Fibroblast of upper back skin (primary cell): ENCODE results near the gene PIAS4.
A peak's percentile ranks its signal among the peaks of the same experiment; 100 is the strongest.
"Not testable (repeated sequence)": the region's sequence is repeated elsewhere in the genome, so short reads cannot be mapped to it uniquely, and the experiment has no call there.

Experiments
- DNase-seq: peaks from one replicate; pipeline ENCODE4 v3.0.0-alpha.2; 2013

The PIAS4 gene, protein sequence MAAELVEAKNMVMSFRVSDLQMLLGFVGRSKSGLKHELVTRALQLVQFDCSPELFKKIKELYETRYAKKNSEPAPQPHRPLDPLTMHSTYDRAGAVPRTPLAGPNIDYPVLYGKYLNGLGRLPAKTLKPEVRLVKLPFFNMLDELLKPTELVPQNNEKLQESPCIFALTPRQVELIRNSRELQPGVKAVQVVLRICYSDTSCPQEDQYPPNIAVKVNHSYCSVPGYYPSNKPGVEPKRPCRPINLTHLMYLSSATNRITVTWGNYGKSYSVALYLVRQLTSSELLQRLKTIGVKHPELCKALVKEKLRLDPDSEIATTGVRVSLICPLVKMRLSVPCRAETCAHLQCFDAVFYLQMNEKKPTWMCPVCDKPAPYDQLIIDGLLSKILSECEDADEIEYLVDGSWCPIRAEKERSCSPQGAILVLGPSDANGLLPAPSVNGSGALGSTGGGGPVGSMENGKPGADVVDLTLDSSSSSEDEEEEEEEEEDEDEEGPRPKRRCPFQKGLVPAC

DNA sequence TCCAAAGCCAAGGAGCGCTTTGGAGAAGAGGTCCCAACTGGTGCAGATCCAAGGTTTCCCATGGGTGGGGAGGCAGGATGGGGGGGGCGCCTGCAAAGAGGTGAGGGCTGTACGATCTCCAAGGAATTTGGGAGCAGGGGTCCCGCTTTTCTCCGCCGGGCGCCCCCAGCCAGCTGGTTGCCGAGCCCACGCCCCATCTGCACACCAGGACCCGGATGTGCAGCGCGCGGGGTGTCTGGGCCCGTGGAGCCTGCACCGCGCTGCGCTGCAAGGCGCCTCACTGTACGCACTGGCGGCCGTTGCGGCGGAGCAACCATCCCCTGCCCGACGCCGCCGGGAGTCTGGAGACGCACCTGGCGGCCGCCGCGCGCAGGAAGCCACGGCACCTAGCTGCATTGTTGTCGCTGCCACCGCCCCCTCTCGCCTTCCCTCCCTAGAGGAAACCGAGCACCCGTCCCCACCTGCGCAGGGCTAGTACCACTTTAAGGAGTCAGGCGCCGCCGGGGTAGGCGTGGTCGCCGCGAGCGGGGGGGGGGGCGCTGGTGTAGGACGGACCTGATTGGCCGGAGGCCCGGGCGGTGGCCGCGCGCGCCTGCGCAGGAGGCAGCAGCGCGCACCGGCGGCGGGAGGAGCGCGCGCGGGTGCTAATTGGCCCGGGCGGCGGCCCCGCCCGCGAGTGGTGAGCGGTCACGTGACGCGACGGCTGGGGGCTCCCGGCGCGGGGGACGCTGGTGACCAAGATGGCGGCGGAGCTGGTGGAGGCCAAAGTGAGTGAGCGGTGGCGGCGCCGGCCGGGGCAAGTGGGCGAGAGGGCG, at the start of gene PIAS4:
Gene PIAS4, plus strand, starts transcription at position 716 of the 815 bp plus-strand sequence. Its CDS starts 25 bp downstream, at position 741.
- DNase-seq = peak; percentile 92

DNA sequence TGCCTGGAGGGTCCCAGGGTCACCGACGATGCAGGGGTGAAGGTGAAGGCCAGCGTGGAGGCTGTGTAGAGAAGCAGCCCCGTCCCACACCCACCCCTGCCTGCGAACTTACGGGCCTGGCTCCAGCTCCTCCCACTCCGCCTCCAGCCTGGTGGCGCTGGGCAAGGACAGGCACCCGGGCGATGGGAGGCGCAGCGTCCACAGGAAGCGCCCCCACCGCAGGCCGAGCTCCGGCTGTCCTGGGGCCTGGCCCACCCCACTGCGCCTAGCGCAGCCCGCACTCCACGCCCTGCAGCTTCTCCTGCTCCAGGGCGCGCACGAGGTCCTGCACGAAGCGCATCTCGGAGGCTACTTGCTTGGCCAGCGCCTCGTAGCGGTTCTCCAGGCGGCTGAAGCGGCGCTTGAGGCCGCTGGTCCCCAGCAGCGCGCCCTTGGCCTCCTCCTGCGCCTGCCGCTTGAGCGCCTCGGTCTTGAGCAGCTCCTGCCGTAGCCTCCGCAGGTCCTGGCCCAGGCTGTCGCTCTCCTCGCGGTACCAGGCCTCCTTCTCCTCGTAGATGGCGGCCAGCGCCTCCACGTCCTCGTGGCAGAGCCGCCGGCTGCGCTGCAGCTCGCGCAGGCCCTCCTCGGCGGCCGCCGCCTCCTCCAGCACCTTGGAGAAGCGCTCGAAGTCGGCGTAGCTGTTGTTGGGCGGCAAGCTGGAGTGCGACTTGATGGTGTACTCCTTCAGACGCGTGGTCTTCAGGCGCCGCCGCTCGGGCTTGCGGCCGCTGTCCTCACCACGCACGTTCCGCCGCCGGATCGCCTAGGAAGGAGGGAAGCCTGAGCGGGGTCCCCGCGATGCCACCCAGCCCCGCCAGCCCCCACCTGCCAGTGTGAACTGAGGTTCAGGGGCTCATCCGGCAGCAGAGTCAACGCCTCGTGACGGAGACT, 48.4 kb upstream of the PIAS4 start:
- no peak for DNase-seq

DNA sequence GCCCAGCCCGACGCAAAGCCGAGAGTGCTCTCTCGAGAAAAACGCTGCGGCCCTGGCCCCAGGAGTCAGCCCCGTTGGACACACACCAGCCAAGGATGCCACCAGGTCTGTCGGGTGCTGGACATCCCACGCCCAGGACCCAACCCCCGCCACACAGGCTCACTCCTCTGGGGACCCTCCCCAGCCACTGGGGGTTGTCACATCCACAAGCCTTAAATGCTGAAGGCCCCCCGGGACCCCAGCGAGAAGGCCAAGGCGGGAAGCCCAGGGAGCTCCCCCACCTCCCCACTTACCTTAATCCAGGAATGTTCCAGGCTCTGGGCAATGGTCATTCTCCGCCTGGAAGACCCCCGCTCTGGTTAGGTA, 47.8 kb upstream of the PIAS4 start:
- DNase-seq = no peak

DNA sequence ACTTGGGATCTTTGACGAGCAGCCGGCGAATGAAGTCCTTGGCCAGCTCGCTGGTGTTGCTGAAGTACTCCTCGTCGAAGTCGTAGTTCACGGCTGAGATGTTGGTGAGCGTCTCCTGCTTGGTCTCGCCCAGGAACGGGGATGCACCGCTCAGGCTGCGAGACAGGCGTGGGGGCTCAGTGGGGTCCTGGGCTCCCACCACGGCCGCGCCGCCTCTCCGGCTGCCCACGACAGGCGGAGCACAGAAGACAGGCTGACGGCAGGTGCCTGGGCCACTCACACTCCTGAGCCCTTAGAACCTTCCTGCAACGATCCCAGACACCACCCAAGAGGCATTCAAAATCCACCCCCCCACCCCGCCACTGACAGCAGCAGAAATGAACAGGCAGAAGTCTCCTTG, 46.5 kb upstream of the PIAS4 start:
- no peak for DNase-seq

DNA sequence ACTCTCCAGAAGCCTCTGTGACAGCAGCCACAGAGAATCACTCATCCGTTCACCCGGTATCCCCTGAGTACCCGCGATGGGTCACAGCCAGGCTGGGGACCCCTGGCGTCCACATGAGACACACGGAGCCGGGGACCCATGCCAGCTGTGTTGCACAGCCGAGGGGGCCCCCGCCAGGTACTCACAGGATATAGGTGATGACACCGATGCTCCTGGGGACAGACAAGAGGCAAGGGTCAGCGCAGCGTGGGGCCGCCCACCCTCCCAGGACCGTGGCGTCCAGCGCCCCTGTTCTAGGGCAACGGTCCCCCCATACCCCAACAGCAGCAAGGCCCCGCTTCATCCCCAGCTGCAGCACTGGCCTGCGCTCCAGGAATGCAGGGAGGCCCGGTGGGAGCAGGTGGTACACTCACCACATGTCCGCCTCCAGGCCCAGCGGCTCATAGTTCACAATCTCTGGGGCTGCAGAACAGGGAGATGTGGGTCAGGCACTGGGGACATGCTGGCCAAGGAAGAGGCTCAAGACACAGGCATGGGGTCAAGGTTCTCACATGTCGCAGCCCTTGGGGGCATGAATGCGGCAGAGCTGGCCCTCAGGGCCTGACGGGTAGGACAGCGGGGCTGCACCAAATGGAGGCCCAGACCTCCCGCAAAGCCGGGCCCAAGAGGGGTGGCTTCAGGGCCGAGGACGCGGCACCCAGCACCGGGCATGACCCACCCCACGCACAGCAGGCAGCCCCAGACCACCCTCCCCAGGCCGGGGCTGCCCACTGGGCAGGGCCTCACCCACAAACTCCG, 43.9 kb upstream of the PIAS4 start:
- no peak for DNase-seq

GRCh38 chr19:3964256-3965194, 43.0 kb upstream of the PIAS4 start:
- no peak for DNase-seq

GRCh38 chr19:3966051-3967017, 41.2 kb upstream of the PIAS4 start:
- no peak for DNase-seq

DNA sequence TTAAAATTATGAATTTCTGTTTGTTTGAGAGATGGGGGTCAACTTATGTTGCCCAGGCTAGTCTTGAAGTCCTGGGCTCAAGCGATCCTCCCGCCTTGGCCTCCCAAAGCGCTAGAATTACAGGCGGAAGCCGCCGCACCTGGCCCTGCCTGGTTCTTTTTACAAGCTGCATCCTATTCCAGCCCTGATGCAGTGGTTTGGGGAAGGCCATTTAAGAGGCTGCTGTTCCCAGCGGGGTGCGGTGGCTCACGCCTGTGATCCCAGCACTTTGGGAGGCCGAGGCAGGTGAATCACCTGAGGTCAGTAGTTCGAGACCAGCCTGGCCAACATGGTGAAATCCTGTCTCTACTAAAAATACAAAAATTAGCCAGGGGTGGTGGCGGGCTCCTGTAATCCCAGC, 39.6 kb upstream of the PIAS4 start:
- DNase-seq = not testable (repeated sequence)

- peak; percentile 100 for DNase-seq
Measured at GRCh38 chr19:3968556-3969434, 38.7 kb upstream of the PIAS4 start.

- DNase-seq = peak; percentile 91
Measured at GRCh38 chr19:3969435-3970312, 37.9 kb upstream of the PIAS4 start.

GRCh38 chr19:3970313-3970807, 37.2 kb upstream of the PIAS4 start:
- no peak for DNase-seq

DNA sequence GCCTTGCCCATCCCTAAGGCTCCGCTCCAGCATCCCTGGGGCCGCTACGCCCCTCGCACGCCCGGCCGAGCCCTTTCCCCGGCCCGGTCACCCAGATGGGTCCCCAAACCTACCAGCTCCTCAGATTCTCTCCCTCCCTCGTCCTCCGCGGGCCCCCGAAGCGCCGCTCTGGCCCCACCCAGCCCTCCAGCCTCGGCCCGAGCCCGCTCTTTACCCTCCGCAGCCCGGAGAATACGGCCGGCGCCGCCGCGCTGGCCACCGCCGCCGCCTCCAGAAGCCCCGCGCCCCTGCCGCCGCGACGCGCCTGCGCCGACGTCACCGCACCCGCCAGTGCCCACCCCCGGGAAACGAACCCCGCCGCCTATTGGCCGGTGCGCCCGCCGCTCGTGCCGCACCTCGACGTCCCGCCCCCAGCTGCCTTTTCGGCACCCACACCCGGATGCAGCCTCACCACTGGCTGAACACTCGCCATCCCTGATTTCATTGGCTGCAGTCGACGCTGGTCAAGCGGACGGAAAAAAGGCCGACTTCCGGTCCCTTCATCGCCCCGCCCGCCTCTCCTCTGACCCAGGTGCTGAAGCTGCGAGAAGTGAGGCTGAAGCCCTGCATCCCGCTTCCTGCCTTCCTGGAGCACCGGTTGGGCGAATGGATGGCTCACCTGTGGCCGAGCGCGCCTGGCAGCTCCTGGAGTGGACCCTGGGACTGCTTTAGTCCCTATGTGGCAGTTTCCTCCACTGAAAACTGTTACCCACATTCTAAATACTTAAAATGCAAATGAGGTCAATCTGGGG, 36.5 kb upstream of the PIAS4 start, which contains the start of gene DAPK3:
Gene DAPK3, minus strand, starts transcription at position 292 of the 791 bp plus-strand sequence. CDS start 1,364 bp downstream, outside the sequence.
- peak; percentile 98 for DNase-seq

- no peak for DNase-seq
Measured at GRCh38 chr19:3975144-3975543, 32.4 kb upstream of the PIAS4 start.

GRCh38 chr19:3975637-3976087, 31.9 kb upstream of the PIAS4 start:
- DNase-seq = no peak

DNA sequence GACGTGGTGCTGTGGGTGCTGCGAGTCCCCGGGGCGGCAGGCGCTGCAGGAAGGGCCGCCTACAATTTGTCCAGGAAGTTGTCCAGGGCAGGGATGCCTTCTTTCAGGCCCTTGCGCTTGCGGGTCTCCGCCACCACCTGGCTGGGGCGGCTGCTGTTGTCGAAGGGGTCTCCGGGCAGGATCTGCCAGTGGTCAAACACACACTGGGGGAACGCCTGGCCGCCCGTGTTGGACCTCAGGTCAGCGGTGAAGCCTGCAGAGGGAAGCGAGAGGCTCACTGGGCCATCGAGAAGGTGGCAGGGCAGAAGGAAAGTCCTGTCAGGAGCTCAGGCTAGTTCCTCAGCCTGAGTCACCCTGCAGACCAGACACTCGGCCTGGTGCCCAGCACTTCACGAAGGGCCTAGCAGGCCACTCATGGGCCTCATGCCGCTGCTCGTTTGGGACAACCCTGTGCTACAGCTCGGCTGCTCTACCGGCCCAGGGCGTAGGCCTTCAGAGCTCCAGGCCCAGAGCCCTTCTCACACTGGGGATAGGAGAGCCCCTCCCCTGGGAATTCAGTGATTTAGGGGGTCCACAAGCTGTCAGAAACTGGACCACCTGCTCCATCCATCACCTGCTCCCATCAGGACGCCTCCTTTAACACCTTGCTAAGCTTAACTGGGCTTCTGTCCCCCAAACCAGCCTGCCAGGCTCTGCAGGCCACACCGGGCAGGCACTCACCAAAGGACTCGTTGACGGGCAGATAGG, 30.9 kb upstream of the PIAS4 start:
- DNase-seq = no peak
